HepG2 (cell line): ENCODE results near the gene REPIN1. TPM values are rescaled to one million over a fixed set of nuclear protein-coding genes. Genes with fewer than 3 reads are reported as not detected.

Experiments
- CHD4 ChIP-seq: fragments of 200-600 bp; sonication (generic); IDR thresholded peaks from 2 replicates; pipeline ENCODE4 v1.7.0; 2017; ENCODE audit warnings: mild to moderate bottlenecking, low read length, borderline replicate concordance
- DMAP1 ChIP-seq: IDR thresholded peaks from 2 replicates; pipeline ENCODE4 v1.6.1; 2016
- ETV6 ChIP-seq: sonication (generic); formaldehyde crosslinking; conservative IDR thresholded peaks from 2 replicates; pipeline ENCODE4 v1.4.0; 2020; ENCODE audit warnings: missing genetic modification reagents
- GLI4 ChIP-seq: sonication (generic); formaldehyde crosslinking; IDR thresholded peaks from 2 replicates; pipeline ENCODE4 v1.5.1; 2020; ENCODE audit warnings: missing genetic modification reagents, mild to moderate bottlenecking, moderate library complexity, borderline replicate concordance
- NCOA2 ChIP-seq: sonication (generic); formaldehyde crosslinking; IDR thresholded peaks from 2 replicates; pipeline ENCODE4 v1.8.0; 2022; ENCODE audit warnings: inconsistent platforms
- PTBP1 ChIP-seq: fragments of 200-400 bp; formaldehyde crosslinking; IDR thresholded peaks from 2 replicates; pipeline ENCODE4 v1.6.1; 2018; ENCODE audit warnings: low read length, low read depth; ENCODE audit not compliant: poor library complexity, severe bottlenecking
- ZBTB21 ChIP-seq: sonication (generic); formaldehyde crosslinking; IDR thresholded peaks from 2 replicates; pipeline ENCODE4 v1.4.0; 2020; ENCODE audit warnings: missing genetic modification reagents
- ZNF207 ChIP-seq: fragments of 450-650 bp; IDR thresholded peaks from 2 replicates; pipeline ENCODE4 v1.6.1; 2016; ENCODE audit warnings: antibody characterized with exemption, borderline replicate concordance
- polyA plus RNA-seq, 8 experiments: library from polyadenylated mRNA; depleted of rRNA in 3 of 8; stranded (reverse) in 7 of 8; unstranded in 1 of 8; fragments of >200 nt; fragmentation: Illumina TruSeq in 4 of 8; extraction: Trizol in 4 of 8; gene quantifications; 2 replicates each; pipeline versions ENCODE4 v1.2.1 to v1.2.3, GENCODE V29; 2011 to 2016; ENCODE audit warnings: low read depth in 4 of 8, missing spikeins in 1 of 8, mixed read lengths in 1 of 8; ENCODE audit not compliant: insufficient read depth in 1 of 8
- total RNA-seq, 5 experiments: library from RNA; depleted of rRNA; stranded (reverse); fragments of >200 nt; fragmentation: Illumina TruSeq; extraction: Trizol; gene quantifications; 2 replicates each; pipeline ENCODE4 v1.2.3, GENCODE V29; 2016; ENCODE audit warnings: low read depth in 1 of 5
- TF ChIP-seq, protein P1 (sequence below): sonication (generic); formaldehyde crosslinking; IDR thresholded peaks from 2 replicates; pipeline ENCODE4 v1.5.0; 2020; ENCODE audit warnings: missing genetic modification reagents
- TF ChIP-seq, protein P2 (sequence below), 2 experiments: fragments of 450-650 bp in 1 of 2; sonication (generic) in 1 of 2; formaldehyde crosslinking in 1 of 2; IDR thresholded peaks; 2 replicates each; pipeline versions ENCODE4 v1.6.1 to v1.8.0; 2016 to 2022; ENCODE audit warnings: antibody characterized with exemption in 1 of 2, mild to moderate bottlenecking in 1 of 2, missing genetic modification reagents in 1 of 2
- TF ChIP-seq, protein P3 (sequence below): sonication (generic); formaldehyde crosslinking; IDR thresholded peaks from 2 replicates; pipeline ENCODE4 v1.8.0; 2022; ENCODE audit warnings: low read depth, missing genetic modification reagents
- TF ChIP-seq, protein P4 (sequence below): sonication (generic); formaldehyde crosslinking; IDR thresholded peaks from 2 replicates; pipeline ENCODE4 v1.4.0; 2020; ENCODE audit warnings: missing genetic modification reagents, mild to moderate bottlenecking, borderline replicate concordance

REPIN1 gene
- total and polyA plus RNA-seq, 2 of the 13 experiments (the other 11 are each of a cell fraction or from before 2014, with no cell fraction given) = 69.9 to 108 TPM

DNA sequence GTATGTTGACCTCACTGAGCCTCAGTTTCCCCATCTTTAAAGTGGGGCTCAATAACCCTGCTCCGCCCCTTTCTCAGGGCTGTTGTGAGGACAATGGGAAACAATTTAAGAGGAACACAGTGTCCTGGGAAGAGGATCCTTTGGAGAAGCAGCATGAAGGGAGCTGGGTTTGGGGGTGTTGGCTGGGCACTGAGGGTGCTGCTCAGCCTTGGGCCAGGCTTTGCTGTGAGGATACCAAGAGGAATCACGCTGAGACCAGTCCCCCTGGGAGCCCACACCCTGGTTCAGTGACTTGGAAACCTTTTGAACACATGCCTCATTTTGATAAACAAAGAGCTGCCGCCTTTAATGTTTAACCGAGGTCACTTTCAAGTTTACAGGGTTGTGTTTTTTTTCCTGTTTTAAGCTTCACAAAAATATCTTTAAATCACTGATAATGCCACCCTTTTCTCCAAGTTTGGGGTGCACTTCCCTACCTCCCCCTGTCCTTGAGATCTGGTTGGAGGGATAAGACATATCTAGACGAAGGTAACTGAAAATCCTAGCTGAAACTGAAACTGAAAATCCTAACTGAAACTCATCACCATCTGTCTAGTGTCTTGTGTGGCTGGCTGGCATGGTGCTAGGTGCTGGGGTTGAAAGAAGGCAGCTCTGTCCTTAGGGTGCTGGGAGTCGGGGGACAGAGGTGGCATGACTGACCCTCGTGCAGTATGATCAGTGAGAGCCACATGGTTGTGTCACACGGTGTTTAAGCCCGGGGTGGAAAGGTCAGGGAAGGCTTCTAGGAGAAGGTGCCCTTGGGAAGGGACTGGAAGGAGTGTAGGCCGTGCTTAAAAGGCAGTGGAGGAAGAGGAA lies 38.2 kb downstream of the REPIN1 start (continued):
- TF ChIP-seq DMAP1 (CRISPR knock-in tag) (peak; percentile 50; the same call in 1 of the 2 replicates), NCOA2 (peak; percentile 69), PTBP1 (no peak), ZBTB21 (CRISPR knock-in tag) (no peak), GLI4 (no peak), CHD4 (peak; percentile 80; the same call in 1 of the 2 replicates), ZNF207 (no peak), ETV6 (CRISPR knock-in tag) (no peak)
- TF ChIP-seq, protein P1, sequence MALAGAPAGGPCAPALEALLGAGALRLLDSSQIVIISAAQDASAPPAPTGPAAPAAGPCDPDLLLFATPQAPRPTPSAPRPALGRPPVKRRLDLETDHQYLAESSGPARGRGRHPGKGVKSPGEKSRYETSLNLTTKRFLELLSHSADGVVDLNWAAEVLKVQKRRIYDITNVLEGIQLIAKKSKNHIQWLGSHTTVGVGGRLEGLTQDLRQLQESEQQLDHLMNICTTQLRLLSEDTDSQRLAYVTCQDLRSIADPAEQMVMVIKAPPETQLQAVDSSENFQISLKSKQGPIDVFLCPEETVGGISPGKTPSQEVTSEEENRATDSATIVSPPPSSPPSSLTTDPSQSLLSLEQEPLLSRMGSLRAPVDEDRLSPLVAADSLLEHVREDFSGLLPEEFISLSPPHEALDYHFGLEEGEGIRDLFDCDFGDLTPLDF = no peak
- TF ChIP-seq, protein P2, sequence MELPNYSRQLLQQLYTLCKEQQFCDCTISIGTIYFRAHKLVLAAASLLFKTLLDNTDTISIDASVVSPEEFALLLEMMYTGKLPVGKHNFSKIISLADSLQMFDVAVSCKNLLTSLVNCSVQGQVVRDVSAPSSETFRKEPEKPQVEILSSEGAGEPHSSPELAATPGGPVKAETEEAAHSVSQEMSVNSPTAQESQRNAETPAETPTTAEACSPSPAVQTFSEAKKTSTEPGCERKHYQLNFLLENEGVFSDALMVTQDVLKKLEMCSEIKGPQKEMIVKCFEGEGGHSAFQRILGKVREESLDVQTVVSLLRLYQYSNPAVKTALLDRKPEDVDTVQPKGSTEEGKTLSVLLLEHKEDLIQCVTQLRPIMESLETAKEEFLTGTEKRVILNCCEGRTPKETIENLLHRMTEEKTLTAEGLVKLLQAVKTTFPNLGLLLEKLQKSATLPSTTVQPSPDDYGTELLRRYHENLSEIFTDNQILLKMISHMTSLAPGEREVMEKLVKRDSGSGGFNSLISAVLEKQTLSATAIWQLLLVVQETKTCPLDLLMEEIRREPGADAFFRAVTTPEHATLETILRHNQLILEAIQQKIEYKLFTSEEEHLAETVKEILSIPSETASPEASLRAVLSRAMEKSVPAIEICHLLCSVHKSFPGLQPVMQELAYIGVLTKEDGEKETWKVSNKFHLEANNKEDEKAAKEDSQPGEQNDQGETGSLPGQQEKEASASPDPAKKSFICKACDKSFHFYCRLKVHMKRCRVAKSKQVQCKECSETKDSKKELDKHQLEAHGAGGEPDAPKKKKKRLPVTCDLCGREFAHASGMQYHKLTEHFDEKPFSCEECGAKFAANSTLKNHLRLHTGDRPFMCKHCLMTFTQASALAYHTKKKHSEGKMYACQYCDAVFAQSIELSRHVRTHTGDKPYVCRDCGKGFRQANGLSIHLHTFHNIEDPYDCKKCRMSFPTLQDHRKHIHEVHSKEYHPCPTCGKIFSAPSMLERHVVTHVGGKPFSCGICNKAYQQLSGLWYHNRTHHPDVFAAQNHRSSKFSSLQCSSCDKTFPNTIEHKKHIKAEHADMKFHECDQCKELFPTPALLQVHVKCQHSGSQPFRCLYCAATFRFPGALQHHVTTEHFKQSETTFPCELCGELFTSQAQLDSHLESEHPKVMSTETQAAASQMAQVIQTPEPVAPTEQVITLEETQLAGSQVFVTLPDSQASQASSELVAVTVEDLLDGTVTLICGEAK (IDR thresholded peaks at IDR 0.05) = no peak
- TF ChIP-seq, protein P2 (CRISPR knock-in tag; IDR thresholded peaks at IDR 0.05) = no peak
- TF ChIP-seq, protein P3, sequence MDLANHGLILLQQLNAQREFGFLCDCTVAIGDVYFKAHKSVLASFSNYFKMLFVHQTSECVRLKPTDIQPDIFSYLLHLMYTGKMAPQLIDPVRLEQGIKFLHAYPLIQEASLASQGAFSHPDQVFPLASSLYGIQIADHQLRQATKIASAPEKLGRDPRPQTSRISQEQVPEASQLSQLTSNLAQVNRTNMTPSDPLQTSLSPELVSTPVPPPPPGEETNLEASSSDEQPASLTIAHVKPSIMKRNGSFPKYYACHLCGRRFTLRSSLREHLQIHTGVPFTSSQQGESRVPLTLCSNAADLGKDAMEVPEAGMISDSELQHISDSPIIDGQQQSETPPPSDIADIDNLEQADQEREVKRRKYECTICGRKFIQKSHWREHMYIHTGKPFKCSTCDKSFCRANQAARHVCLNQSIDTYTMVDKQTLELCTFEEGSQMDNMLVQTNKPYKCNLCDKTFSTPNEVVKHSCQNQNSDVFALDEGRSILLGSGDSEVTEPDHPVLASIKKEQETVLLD (CRISPR knock-in tag) = no peak
- TF ChIP-seq, protein P4, sequence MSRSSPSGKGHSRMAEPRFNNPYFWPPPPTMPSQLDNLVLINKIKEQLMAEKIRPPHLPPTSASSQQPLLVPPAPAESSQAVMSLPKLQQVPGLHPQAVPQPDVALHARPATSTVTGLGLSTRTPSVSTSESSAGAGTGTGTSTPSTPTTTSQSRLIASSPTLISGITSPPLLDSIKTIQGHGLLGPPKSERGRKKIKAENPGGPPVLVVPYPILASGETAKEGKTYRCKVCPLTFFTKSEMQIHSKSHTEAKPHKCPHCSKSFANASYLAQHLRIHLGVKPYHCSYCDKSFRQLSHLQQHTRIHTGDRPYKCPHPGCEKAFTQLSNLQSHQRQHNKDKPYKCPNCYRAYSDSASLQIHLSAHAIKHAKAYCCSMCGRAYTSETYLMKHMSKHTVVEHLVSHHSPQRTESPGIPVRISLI (CRISPR knock-in tag) = peak; percentile 91
